Right hindlimb (tissue), 1 donor: ENCODE measurements around the gene DENND4C.
"Not testable (repeated sequence)": the region's sequence is repeated elsewhere in the genome, so short reads cannot be mapped to it uniquely, and the experiment has no call there.

Source experiments
- DNase-seq: peaks from one replicate; pipeline ENCODE4 v3.0.0-alpha.2; 2018

The DENND4C gene

GRCh38 chr9:19229595-19230354 lies 718 bp upstream of the DENND4C start:
- no peak for DNase-seq

DNA sequence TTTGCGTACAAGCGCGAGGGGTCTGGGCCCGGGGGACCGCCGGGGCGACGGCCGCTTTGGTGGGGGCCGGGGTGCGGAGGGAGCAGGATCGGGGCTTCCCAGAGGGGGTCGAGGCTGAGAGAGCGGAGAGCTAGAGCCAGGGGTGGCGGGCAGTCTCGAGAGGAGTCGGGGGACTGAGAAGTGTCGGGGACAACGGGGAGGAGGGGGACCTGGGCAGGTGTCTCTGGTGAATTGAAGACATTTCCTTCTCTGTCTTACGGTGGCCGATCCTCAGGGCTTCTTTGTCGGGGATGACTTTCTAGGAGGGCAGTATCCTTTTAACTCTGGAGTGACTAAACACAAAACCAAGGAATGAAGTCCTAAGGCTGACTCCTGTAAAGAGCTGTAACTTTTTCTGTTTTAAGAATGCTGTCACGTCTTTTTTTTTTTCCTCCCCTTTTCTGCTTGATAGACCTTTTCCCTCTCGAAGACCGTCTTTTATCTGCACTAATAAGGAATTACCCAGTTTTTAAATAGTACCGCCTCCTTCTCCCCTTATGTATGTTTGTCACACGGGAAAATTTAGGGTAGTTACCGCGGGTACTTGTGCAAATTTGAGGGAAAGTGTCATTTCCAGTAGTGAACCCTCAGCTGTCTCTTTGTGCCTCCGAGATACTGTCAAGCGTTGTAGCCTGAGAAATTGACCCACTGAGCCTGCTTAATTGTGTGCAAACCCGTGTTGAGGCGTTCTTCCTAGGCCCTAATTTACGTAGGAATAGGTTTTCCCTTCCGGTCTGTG lies 822 bp downstream of the DENND4C start:
- no peak for DNase-seq

- DNase-seq: no peak
These were observed 1.7 kb downstream of the DENND4C start for GRCh38 chr9:19231904-19232822.

DNA sequence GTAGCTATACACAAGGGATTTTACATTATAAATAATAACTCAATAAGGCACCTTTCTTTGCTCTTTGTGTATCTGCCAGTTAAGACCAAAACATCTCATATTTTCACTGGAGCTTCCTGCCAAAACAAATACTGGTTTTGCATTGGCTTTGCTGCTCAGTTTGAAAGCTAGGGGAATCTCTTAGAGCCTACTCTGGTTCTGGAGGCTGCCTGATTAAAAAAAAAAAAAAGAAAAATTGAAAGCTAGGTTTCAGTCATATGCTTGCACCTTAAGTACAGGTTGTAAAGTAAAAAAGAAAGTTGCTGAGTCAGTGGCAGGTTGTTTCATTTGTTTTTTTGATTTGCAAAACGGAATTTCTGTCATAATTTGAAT lies 2.3 kb downstream of the DENND4C start:
- DNase-seq: no peak

- no peak for DNase-seq
These were observed 2.9 kb downstream of the DENND4C start for GRCh38 chr9:19233344-19233743.

GRCh38 chr9:19239955-19240354 lies 9.5 kb downstream of the DENND4C start:
- DNase-seq: no peak

GRCh38 chr9:19241728-19242127 lies 11.2 kb downstream of the DENND4C start:
- DNase-seq: no peak

GRCh38 chr9:19243366-19244033 lies 13.0 kb downstream of the DENND4C start:
- DNase-seq: no peak

DNA sequence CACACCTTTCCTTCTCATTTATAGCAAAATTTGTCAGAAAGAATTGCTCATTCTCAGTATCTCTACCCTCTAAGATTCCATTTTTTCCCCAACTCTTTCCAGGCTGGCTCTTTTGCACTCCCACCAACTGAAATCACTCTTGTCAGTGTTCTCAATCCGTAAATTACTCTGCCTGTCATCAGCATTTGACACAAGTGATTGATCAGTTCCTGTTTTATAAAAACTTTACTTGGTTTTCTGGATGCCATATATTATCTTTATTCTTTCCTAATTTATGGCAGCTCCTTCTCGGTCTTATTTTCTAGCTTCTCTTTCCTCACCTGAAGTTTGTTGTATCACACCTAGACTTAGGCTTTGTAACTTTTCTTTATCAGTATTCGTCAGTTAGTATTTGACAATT lies 16.4 kb downstream of the DENND4C start:
- DNase-seq: no peak

DNA sequence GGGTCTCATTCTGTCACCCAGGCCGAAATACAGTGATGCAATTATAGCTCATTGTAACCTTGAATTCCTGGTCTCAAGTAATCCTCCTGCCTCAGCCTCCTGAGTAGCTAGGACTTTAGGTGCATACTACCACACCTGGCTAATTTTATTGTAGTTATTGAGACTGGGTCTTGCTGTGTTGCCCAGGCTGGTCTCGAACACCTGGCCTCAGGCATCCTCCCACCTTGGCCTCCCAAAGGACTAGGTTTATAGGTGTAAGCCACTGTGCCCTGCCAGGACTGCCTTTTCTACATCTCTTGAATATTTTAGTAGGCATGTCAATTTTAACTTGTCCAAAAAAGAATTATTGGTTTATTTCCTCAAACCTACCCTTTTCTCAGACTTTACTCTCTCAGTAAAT lies 16.9 kb downstream of the DENND4C start:
- DNase-seq: no peak

- DNase-seq: not testable (repeated sequence)
These were observed 19.9 kb downstream of the DENND4C start for GRCh38 chr9:19250346-19250745.

- DNase-seq: not testable (repeated sequence)
These were observed 20.7 kb downstream of the DENND4C start for GRCh38 chr9:19251203-19251602.

- DNase-seq: not testable (repeated sequence)
These were observed 21.1 kb downstream of the DENND4C start for GRCh38 chr9:19251622-19252021.

- no peak for DNase-seq
These were observed 21.8 kb downstream of the DENND4C start for GRCh38 chr9:19252174-19252884.

- DNase-seq: no peak
These were observed 22.4 kb downstream of the DENND4C start for GRCh38 chr9:19252885-19253219.

DNA sequence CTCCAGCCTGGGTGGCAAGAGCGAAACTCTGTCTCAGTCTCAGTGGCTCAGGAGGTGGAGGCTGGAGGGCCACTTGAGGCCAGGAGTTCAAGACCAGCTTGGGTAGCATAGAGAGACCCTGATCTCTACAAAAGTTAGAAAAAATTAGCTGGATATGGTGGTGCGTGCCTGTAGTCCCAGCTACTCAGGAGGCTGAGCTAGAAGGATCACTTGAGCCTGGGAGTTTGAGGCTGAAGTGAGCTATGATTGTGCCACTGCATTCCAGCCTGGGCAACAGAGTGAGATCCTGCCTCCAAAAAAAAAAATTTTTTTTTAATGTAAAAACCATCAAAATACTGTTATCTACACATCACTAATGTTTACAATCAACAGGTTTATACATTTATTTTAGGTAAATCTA lies 24.6 kb downstream of the DENND4C start:
- DNase-seq: no peak

- DNase-seq: no peak
These were observed 25.3 kb downstream of the DENND4C start for GRCh38 chr9:19255821-19256220.

- not testable (repeated sequence) for DNase-seq
These were observed 29.3 kb downstream of the DENND4C start for GRCh38 chr9:19259665-19260255.

GRCh38 chr9:19265602-19266001 lies 35.1 kb downstream of the DENND4C start:
- DNase-seq: not testable (repeated sequence)

GRCh38 chr9:19266778-19267384 lies 36.4 kb downstream of the DENND4C start:
- DNase-seq: not testable (repeated sequence)

GRCh38 chr9:19269582-19269981 lies 39.1 kb downstream of the DENND4C start:
- no peak for DNase-seq
